H1 (cell line): ENCODE data around the gene ITGB8. TPM values are rescaled to one million over a fixed set of nuclear protein-coding genes. Genes with fewer than 3 reads are reported as not detected.

Source experiments
- CTCF ChIA-PET: fragments of 300-600 bp; sonication (Branson Sonifier 250); formaldehyde crosslinking; loops from one replicate; lab custom pipeline; 2021; ENCODE audit not compliant: partially characterized antibody; lab: Charles Lee
- POLR2A ChIA-PET: fragments of 300-600 bp; sonication (Branson Sonifier 250); formaldehyde crosslinking; loops from one replicate; lab custom pipeline; 2021; ENCODE audit warnings: inconsistent platforms; ENCODE audit not compliant: partially characterized antibody; lab: Charles Lee
- DNase-seq, 2 experiments: peaks; one replicate each; pipeline versions ENCODE4 v3.0.0 to v3.0.0-alpha.2; 2010 to 2022; ENCODE audit warnings: low spot score in 2 of 2, low read depth in 1 of 2, mixed read lengths in 1 of 2
- FAIRE-seq: peaks from 2 replicates; lab custom pipeline; 2011; peaks lifted over from hg19 to GRCh38; lab: Jason Lieb, UNC
- H2AFZ ChIP-seq: 2 replicates; pipeline ENCODE4 v1.8.1; 2012; ENCODE audit warnings: low read length, inconsistent platforms
- H2AK5ac ChIP-seq: 2 replicates; pipeline ENCODE4 v1.6.1; 2013; ENCODE audit warnings: low read depth, low read length
- H2BK120ac ChIP-seq: replicated peaks from 2 replicates; pipeline ENCODE3; 2013; ENCODE audit warnings: low read depth, low read length, inconsistent platforms
- H2BK12ac ChIP-seq: 2 replicates; pipeline ENCODE4 v1.6.1; 2013; ENCODE audit warnings: low read depth, low read length
- H2BK15ac ChIP-seq: 2 replicates; pipeline ENCODE4 v1.6.1; 2013; ENCODE audit warnings: low read length
- H2BK20ac ChIP-seq: 2 replicates; pipeline ENCODE4 v1.6.1; 2013; ENCODE audit warnings: low read length
- H2BK5ac ChIP-seq: 2 replicates; pipeline ENCODE4 v1.6.1; 2013; ENCODE audit warnings: low read depth, low read length
- H3K14ac ChIP-seq: 2 replicates; pipeline ENCODE4 v1.6.1; 2013; ENCODE audit warnings: inconsistent platforms; ENCODE audit not compliant: insufficient read length
- H3K18ac ChIP-seq: 2 replicates; pipeline ENCODE4 v1.6.1; 2013; ENCODE audit warnings: low read length; ENCODE audit errors: extremely low read depth
- H3K23ac ChIP-seq: 2 replicates; pipeline ENCODE4 v1.6.1; 2013; ENCODE audit warnings: inconsistent platforms; ENCODE audit not compliant: insufficient read length
- H3K23me2 ChIP-seq: 2 replicates; pipeline ENCODE4 v1.6.1; 2013; ENCODE audit warnings: low read depth, low read length
- H3K27ac ChIP-seq: 2 replicates; pipeline ENCODE4 v1.6.1; 2011; ENCODE audit warnings: low read depth, low read length, inconsistent platforms
- H3K27me3 ChIP-seq, 4 experiments: replicated peaks in 1 of 4; 1 replicate in 1 of 4; 2 replicates in 3 of 4; pipeline versions ENCODE4 v1.6.1 to v1.8.1; 2011 to 2013; ENCODE audit warnings: low read length in 3 of 4, mild to moderate bottlenecking in 3 of 4, inconsistent platforms in 2 of 4, mixed read lengths in 2 of 4, moderate library complexity in 1 of 4; ENCODE audit not compliant: control insufficient read depth in 3 of 4, insufficient read depth in 3 of 4; ENCODE audit errors: extremely low read depth in 1 of 4
- H3K36me3 ChIP-seq, 4 experiments: 2 replicates each; pipeline versions ENCODE4 v1.6.1 to v1.8.1; 2011 to 2013; ENCODE audit warnings: mild to moderate bottlenecking in 4 of 4, low read length in 3 of 4, moderate library complexity in 2 of 4, control low read depth in 1 of 4, inconsistent platforms in 1 of 4; ENCODE audit not compliant: insufficient read depth in 4 of 4, control insufficient read depth in 2 of 4
- H3K4ac ChIP-seq: replicated peaks from 2 replicates; pipeline ENCODE3; 2013; ENCODE audit warnings: low read length, low read depth, mixed read lengths, inconsistent platforms; ENCODE audit not compliant: insufficient read length
- H3K4me1 ChIP-seq, 4 experiments: replicated peaks in 1 of 4; 1 replicate in 1 of 4; 2 replicates in 3 of 4; pipeline versions ENCODE4 v1.6.1 to v1.8.1; 2011 to 2013; ENCODE audit warnings: low read length in 3 of 4, inconsistent platforms in 2 of 4, mixed read lengths in 1 of 4; ENCODE audit not compliant: insufficient read depth in 4 of 4, control insufficient read depth in 3 of 4
- H3K4me2 ChIP-seq, 2 experiments: 2 replicates each; pipeline versions ENCODE4 v1.6.1 to v1.8.1; 2011 to 2013; ENCODE audit warnings: low read depth in 2 of 2, low read length in 2 of 2, control low read depth in 1 of 2, inconsistent platforms in 1 of 2, mild to moderate bottlenecking in 1 of 2; ENCODE audit not compliant: insufficient read depth in 1 of 2
- H3K4me3 ChIP-seq, 4 experiments: fragments of 200-600, 300-600 bp in 1 of 4; sonication (generic), shearing (Covaris generic), sonication (Bioruptor Twin) in 1 of 4; 2 replicates each; pipeline versions ENCODE4 v1.5.1 to v1.8.1; 2011 to 2016; ENCODE audit warnings: low read length in 4 of 4, low read depth in 3 of 4, control low read depth in 2 of 4, inconsistent platforms in 2 of 4, mild to moderate bottlenecking in 2 of 4, mixed read lengths in 1 of 4, moderate library complexity in 1 of 4; ENCODE audit not compliant: insufficient read depth in 2 of 4; ENCODE audit errors: extremely low read depth in 1 of 4
- H3K56ac ChIP-seq: replicated peaks from 2 replicates; pipeline ENCODE3; 2013; ENCODE audit warnings: low read depth, mild to moderate bottlenecking, mixed read lengths, low read length, inconsistent platforms; ENCODE audit not compliant: insufficient read length
- H3K79me1 ChIP-seq: 2 replicates; pipeline ENCODE4 v1.6.1; 2013; ENCODE audit warnings: low read depth, low read length, control low read depth
- H3K79me2 ChIP-seq, 2 experiments: 2 replicates each; pipeline versions ENCODE4 v1.6.1 to v1.8.1; 2012 to 2013; ENCODE audit warnings: low read length in 2 of 2, mild to moderate bottlenecking in 2 of 2, inconsistent platforms in 1 of 2; ENCODE audit not compliant: insufficient read depth in 2 of 2, control insufficient read depth in 1 of 2
- H3K9ac ChIP-seq, 4 experiments: replicated peaks in 1 of 4; 1 replicate in 1 of 4; 2 replicates in 3 of 4; pipeline versions ENCODE4 v1.6.1 to v1.8.1; 2011 to 2013; ENCODE audit warnings: low read depth in 3 of 4, low read length in 3 of 4, control low read depth in 2 of 4, mild to moderate bottlenecking in 2 of 4, moderate library complexity in 2 of 4, inconsistent platforms in 1 of 4; ENCODE audit errors: extremely low read depth in 1 of 4
- H3K9me3 ChIP-seq, 2 experiments: 2 replicates each; pipeline versions ENCODE4 v1.6.1 to v1.8.1; 2012 to 2013; ENCODE audit warnings: mild to moderate bottlenecking in 2 of 2, moderate library complexity in 2 of 2, control low read depth in 1 of 2, inconsistent platforms in 1 of 2, low read depth in 1 of 2, low read length in 1 of 2, mixed read lengths in 1 of 2; ENCODE audit not compliant: insufficient read depth in 2 of 2
- H4K20me1 ChIP-seq, 2 experiments: replicated peaks in 1 of 2; 2 replicates each; pipeline versions ENCODE3 to v1.8.1; 2011 to 2013; ENCODE audit warnings: inconsistent platforms in 2 of 2, low read length in 2 of 2, mild to moderate bottlenecking in 1 of 2; ENCODE audit not compliant: insufficient read depth in 2 of 2, control insufficient read depth in 1 of 2
- H4K5ac ChIP-seq: 2 replicates; pipeline ENCODE4 v1.6.1; 2013; ENCODE audit warnings: low read length, low read depth, mixed read lengths, inconsistent platforms; ENCODE audit not compliant: insufficient read length
- H4K8ac ChIP-seq: 2 replicates; pipeline ENCODE4 v1.8.0; 2013; ENCODE audit warnings: mild to moderate bottlenecking, moderate library complexity, low read length, inconsistent platforms; ENCODE audit not compliant: insufficient read depth; ENCODE audit errors: extremely low read depth
- H4K91ac ChIP-seq: replicated peaks from 2 replicates; pipeline ENCODE3; 2013; ENCODE audit warnings: low read length, mixed read lengths, inconsistent platforms; ENCODE audit not compliant: insufficient read length
- CBX8 ChIP-seq: fragments of 300-800, 300-1000 bp; sonication (generic); IDR thresholded peaks from 2 replicates; pipeline ENCODE4 v1.7.1; 2016; ENCODE audit warnings: low read depth, low read length, borderline replicate concordance
- CEBPB ChIP-seq: IDR thresholded peaks from 2 replicates; pipeline ENCODE4 v1.6.1; 2012; ENCODE audit warnings: low read depth, low read length
- CREB1 ChIP-seq: IDR thresholded peaks from 2 replicates; pipeline ENCODE4 v1.6.1; 2012; ENCODE audit warnings: inconsistent platforms
- CTBP2 ChIP-seq: IDR thresholded peaks from 2 replicates; pipeline ENCODE4 v1.7.0; 2011; ENCODE audit warnings: borderline replicate concordance, mild to moderate bottlenecking, moderate library complexity, mixed read lengths, low read length; ENCODE audit not compliant: insufficient read depth, insufficient read length
- HDAC6 ChIP-seq: IDR thresholded peaks from one replicate; pipeline ENCODE4 v1.7.1; 2012; ENCODE audit warnings: low read depth, mild to moderate bottlenecking, inconsistent platforms, low read length, moderate library complexity
- RAD21 ChIP-seq, 2 experiments: IDR thresholded peaks in 1 of 2; conservative IDR thresholded peaks in 1 of 2; 2 replicates each; pipeline ENCODE4 v1.6.1; 2011; ENCODE audit warnings: low read depth in 2 of 2, low read length in 2 of 2, improper control_type of control experiment in 1 of 2, inconsistent platforms in 1 of 2, mild to moderate bottlenecking in 1 of 2, moderate library complexity in 1 of 2
- SIN3A ChIP-seq, 2 experiments: IDR thresholded peaks in 1 of 2; conservative IDR thresholded peaks in 1 of 2; 2 replicates each; pipeline ENCODE4 v1.6.1; 2011 to 2012; ENCODE audit warnings: low read length in 2 of 2, improper control_type of control experiment in 1 of 2, low read depth in 1 of 2, mild to moderate bottlenecking in 1 of 2
- SIX5 ChIP-seq: IDR thresholded peaks from 2 replicates; pipeline ENCODE4 v1.6.1; 2011; ENCODE audit warnings: mild to moderate bottlenecking, low read depth, low read length
- WGBS, 2 experiments: shearing (Covaris generic) in 1 of 2; methylation state at CpG; one replicate each; pipeline versions ENCODE4 v1.1.6 to v1.1.7; 2013 to 2015; ENCODE audit warnings: low lambda C conversion rate in 2 of 2, mixed read lengths in 2 of 2, inconsistent platforms in 1 of 2, low coverage in 1 of 2, missing lambda C conversion rate in 1 of 2; ENCODE audit not compliant: insufficient replicate concordance in 2 of 2, insufficient coverage in 1 of 2, insufficient read length in 1 of 2; ENCODE audit errors: extremely low coverage in 1 of 2, missing lambda C conversion rate in 1 of 2; 5-methylcytosine and 5-hydroxymethylcytosine counted together
- long read RNA-seq, 2 experiments: library from RNA in 1 of 2; library from capped mRNA in 1 of 2; stranded (forward); transcript quantifications; one replicate each; pipeline ENCODE4 v2.0.0, GENCODE V29; 2021; ENCODE audit warnings: inconsistent platforms in 1 of 2
- polyA minus RNA-seq, 3 experiments: library from RNA; depleted of rRNA, polyadenylated mRNA; stranded (reverse); fragments of >200 nt; gene quantifications; 1 replicate in 2 of 3; 2 replicates in 1 of 3; pipeline ENCODE4 v1.2.3, GENCODE V29; 2011
- polyA plus RNA-seq, 7 experiments: library from polyadenylated mRNA; depleted of rRNA in 3 of 7; stranded (reverse) in 5 of 7; unstranded in 2 of 7; fragments of >200 nt in 5 of 7; fragments of 200-250 nt in 2 of 7; gene quantifications; 1 replicate in 5 of 7; 2 replicates in 1 of 7; 4 replicates in 1 of 7; pipeline versions ENCODE4 v1.2.1 to v1.2.3, GENCODE V29; 2011 to 2013; ENCODE audit warnings: missing spikeins in 2 of 7, mixed read lengths in 2 of 7
- total RNA-seq: library from RNA; stranded (reverse); fragmentation: NEBNext Ultra II Directional; extraction: Animal tissue kit (Norgen Biotek cat#: 25700); gene quantifications from 2 replicates; pipeline ENCODE4 v1.2.1, GENCODE V29; 2021

The ITGB8 gene
- total RNA-seq (3.6 TPM in 2 replicates), polyA plus RNA-seq (2011; rRNA removed) (0.96 and 1.2 TPM in 2 replicates), polyA minus RNA-seq (2011; rRNA and poly(A)+ RNA removed) (9.1 and 11.9 TPM in 2 replicates)
- 0.93 TPM for polyA plus RNA-seq (2011; cell fraction: cytosol; rRNA removed)
- polyA plus RNA-seq (2011; cell fraction: nucleus; rRNA removed), result 2.5 TPM
- polyA plus RNA-seq (2012, experiment 1 of 2), result 1.1 to 2.0 TPM (median 1.4 TPM) in 4 replicates
- 0.30 TPM for polyA plus RNA-seq (2012, experiment 2 of 2)
- polyA plus RNA-seq (2013, experiment 1 of 2), result 1.3 TPM
- 1.1 TPM for polyA plus RNA-seq (2013, experiment 2 of 2)
- 4.2 TPM for polyA minus RNA-seq (2011; cell fraction: cytosol; rRNA and poly(A)+ RNA removed)
- 28.3 TPM for polyA minus RNA-seq (2011; cell fraction: nucleus; rRNA and poly(A)+ RNA removed)
- long read RNA-seq, experiment 1, full-length matches to known transcripts, result 2 of 3 reads
- long read RNA-seq, experiment 1, partial matches to known transcripts, result 0 of 3 reads
- long read RNA-seq, experiment 1, other reads (novel, unspliced or antisense), result 1 of 3 reads
- long read RNA-seq, experiment 2, result 0 reads

DNA sequence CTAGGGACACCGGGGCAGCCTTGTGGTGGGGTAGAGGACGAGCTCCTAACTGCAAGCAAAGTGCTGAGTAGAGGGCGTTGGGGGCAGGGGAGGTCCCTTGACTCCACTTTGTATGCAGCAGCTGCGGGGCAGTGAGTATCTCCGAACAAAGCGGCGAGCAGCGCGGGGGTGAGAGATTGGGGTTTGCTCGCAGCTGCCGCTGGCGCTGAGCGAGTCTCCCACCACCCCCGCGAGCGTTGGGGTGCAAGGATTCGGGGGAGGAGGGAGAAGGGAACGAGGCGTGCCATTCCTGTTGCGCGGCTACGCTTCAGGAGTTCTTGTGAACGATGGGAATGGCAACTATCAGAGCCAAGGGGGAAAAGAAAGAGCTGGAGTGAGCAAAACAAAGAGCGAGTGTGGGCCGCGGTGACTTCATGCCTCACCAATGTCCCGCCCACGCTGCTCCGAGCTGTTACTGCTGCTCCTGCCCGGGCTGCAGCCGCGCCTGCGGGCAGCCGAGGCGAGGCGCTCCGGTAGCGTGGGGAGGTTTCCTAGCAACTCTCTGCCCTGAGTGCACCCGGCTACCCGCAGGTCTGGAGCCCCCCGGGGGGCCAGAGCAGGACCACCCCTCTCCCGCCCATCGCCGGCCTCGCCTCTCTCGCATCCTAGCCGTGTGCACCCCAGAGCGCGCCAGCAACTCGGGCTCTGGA lies at the start of gene ITGB8:
Gene ITGB8 (plus strand): TSS at position 662 of the 689 bp plus-strand sequence. CDS start 907 bp downstream, outside the sequence.
- CTCF ChIA-PET, result interaction anchor here (0.6 to 2.1 kb wide), 22 partner anchors 11 to 621 kb away, joined by 3 to 10 read pairs (median 3); partner anchors contain the start of gene POLR1F
- Histone ChIP-seq H3K27me3 (no peaks in the 10 kb centered on the region), H2BK12ac (peak within 1 kb of the TSS; percentile 89), H4K20me1 (no peaks in the 10 kb centered on the region), H3K4ac (no peak within 1 kb of the TSS), H2BK15ac (peak within 1 kb of the TSS; percentile 77; the same call in 1 of the 2 replicates), H3K4me2 (peak within 1 kb of the TSS; percentile 75 to 98), H3K4me1 (peaks cover 0 to 2% (median 0%) of the 10 kb centered on the region in 4 experiments; a peak in 2 of 7 replicates), H2BK5ac (peak within 1 kb of the TSS; percentile 69; the same call in 1 of the 2 replicates), H3K23me2 (peaks cover 18% of the 10 kb centered on the region), H2BK20ac (no peak within 1 kb of the TSS), H3K23ac (no peak within 1 kb of the TSS), H4K5ac (peak within 1 kb of the TSS; percentile 65), H3K4me3 (peak within 1 kb of the TSS; percentile 55 to 80 (median 73)), H3K36me3 (no peaks in the 10 kb centered on the region), H3K79me1 (no peaks in the 10 kb centered on the region), H3K14ac (no peak within 1 kb of the TSS), H4K8ac (peak within 1 kb of the TSS; percentile 90), H3K9ac (peak within 1 kb of the TSS; percentile 75 to 94 (median 78)), H3K27ac (peak within 1 kb of the TSS; percentile 75), H2AK5ac (no peak within 1 kb of the TSS), H2BK120ac (peak within 1 kb of the TSS; percentile 69), H4K91ac (peak within 1 kb of the TSS; percentile 86), H3K79me2 (no peaks in the 10 kb centered on the region), H3K18ac (peak within 1 kb of the TSS; percentile 74), H3K56ac (no peak within 1 kb of the TSS), H3K9me3 (no peaks in the 10 kb centered on the region), H2AFZ (peak within 1 kb of the TSS; percentile 79)
- POLR2A ChIA-PET, result interaction anchor here (0.6 to 2.9 kb wide), 17 partner anchors 10 to 622 kb away, joined by 3 to 27 read pairs (median 4); partner anchors contain the start of gene POLR1F
- 2% methylated on average over 48 of the region's 50 CpGs; no CpG with 5 or more reads in 1 of the 2 experiments for WGBS, 2 experiments
- FAIRE-seq (no peak), DNase-seq (peak in 1 of 2 experiments; percentile 81)
- TF ChIP-seq SIN3A (conservative IDR thresholded peaks at IDR 0.05 in 1 of 2, IDR thresholded peaks at IDR 0.05 in 1 of 2; ENCODE audit: low read depth in 1 of 2, low read length in 2 of 2) (no peak; a peak in 1 of 4 replicates), CREB1 (peak; percentile 12; the same call in 1 of the 2 replicates), CEBPB (no peak), RAD21 (IDR thresholded peaks at IDR 0.05 in 1 of 2, conservative IDR thresholded peaks at IDR 0.05 in 1 of 2; ENCODE audit: low read depth in 2 of 2, low read length in 2 of 2) (no peak), SIX5 (no peak), HDAC6 (no peak), CTBP2 (no peak), CBX8 (no peak)
